NCI-H2171 (cell line): Measurements from ENCODE around the gene PER3.
"Not testable (repeated sequence)": the region's sequence is repeated elsewhere in the genome, so short reads cannot be mapped to it uniquely, and the experiment has no call there.

Experiments
- DNase-seq: peaks from one replicate; lab custom pipeline; 2025; lab: John Stamatoyannopoulos, UW

Gene PER3

GRCh38 chr1:7778133-7778628, 5.9 kb upstream of the PER3 start:
- DNase-seq = no peak

GRCh38 chr1:7780976-7781375, 3.1 kb upstream of the PER3 start:
- DNase-seq = no peak

GRCh38 chr1:7781501-7781900, 2.6 kb upstream of the PER3 start:
- DNase-seq = no peak

- DNase-seq = no peak
These were observed 2.1 kb upstream of the PER3 start for GRCh38 chr1:7781923-7782495.

GRCh38 chr1:7783178-7783711, 846 bp upstream of the PER3 start:
- DNase-seq = no peak

GRCh38 chr1:7784492-7785071, 491 bp downstream of the PER3 start:
- no peak for DNase-seq

GRCh38 chr1:7785108-7785507, 1.0 kb downstream of the PER3 start:
- no peak for DNase-seq

GRCh38 chr1:7786795-7787194, 2.7 kb downstream of the PER3 start:
- DNase-seq = no peak

GRCh38 chr1:7789828-7790227, 5.7 kb downstream of the PER3 start:
- no peak for DNase-seq

GRCh38 chr1:7791027-7791426, 6.9 kb downstream of the PER3 start:
- DNase-seq = not testable (repeated sequence)

- no peak for DNase-seq
These were observed 11.3 kb downstream of the PER3 start for GRCh38 chr1:7795406-7795805.

- DNase-seq = no peak
These were observed 21.4 kb downstream of the PER3 start for GRCh38 chr1:7805460-7805859.

- peak; percentile 8 for DNase-seq
These were observed 24.3 kb downstream of the PER3 start for GRCh38 chr1:7808253-7808844.

- no peak for DNase-seq
These were observed 25.7 kb downstream of the PER3 start for GRCh38 chr1:7809742-7810141.

- no peak for DNase-seq
These were observed 26.3 kb downstream of the PER3 start for GRCh38 chr1:7810395-7810794.

GRCh38 chr1:7811476-7811875, 27.4 kb downstream of the PER3 start:
- DNase-seq = no peak

GRCh38 chr1:7813677-7814373, 29.7 kb downstream of the PER3 start:
- no peak for DNase-seq

GRCh38 chr1:7821282-7821681, 37.2 kb downstream of the PER3 start:
- no peak for DNase-seq

- no peak for DNase-seq
These were observed 40.6 kb downstream of the PER3 start for GRCh38 chr1:7824701-7825100.

GRCh38 chr1:7826363-7826762, 42.3 kb downstream of the PER3 start:
- DNase-seq = no peak

GRCh38 chr1:7827126-7827955, 43.2 kb downstream of the PER3 start:
- no peak for DNase-seq

GRCh38 chr1:7831458-7831857, 47.4 kb downstream of the PER3 start:
- DNase-seq = no peak
